Stimulated activated CD4-positive, alpha-beta T cell treated with anti-CD3 and anti-CD28 coated beads, Interleukin-1b, Interleukin-23, amount 100 ng/mL, for 1 hour (primary cell): ENCODE results near the gene PLIN4.
"Not testable (repeated sequence)": the region's sequence is repeated elsewhere in the genome, so short reads cannot be mapped to it uniquely, and the experiment has no call there.

Source experiments
- DNase-seq, 2 donors: peaks; one replicate each; pipeline ENCODE4 v3.0.0-alpha.2; 2020; ENCODE audit warnings: low read depth in 2 of 2

PLIN4 gene

GRCh38 chr19:4543842-4544647 is 25.8 kb upstream of the PLIN4 start:
- DNase-seq, result no peak

GRCh38 chr19:4542896-4543841 is 24.9 kb upstream of the PLIN4 start:
- DNase-seq, result no peak

DNA sequence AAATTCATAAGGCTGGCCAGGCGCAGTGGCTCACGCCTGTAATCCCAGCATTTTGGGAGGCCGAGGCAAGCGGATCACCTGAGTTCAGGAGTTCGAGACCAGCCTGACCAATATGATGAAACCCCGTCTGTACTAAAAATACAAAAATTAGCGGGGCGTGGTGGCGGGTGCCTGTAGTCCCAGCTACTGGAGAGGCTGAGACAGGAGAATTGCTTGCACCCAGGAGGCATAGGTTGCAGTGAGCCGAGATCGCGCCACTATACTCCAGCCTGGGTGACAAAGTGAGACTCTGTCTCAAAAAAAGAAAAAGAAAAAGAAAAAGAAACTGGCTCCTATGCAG is 23.5 kb upstream of the PLIN4 start:
- DNase-seq, result not testable (repeated sequence)

GRCh38 chr19:4541114-4541805 is 23.0 kb upstream of the PLIN4 start:
- no peak for DNase-seq

- DNase-seq, result no peak
These were observed 21.7 kb upstream of the PLIN4 start, which contains the start of gene LRG1 for GRCh38 chr19:4539693-4540581. TSS of gene LRG1 (minus strand) at chr19:4540036. CDS start at chr19:4540013, 23 bp downstream.

DNA sequence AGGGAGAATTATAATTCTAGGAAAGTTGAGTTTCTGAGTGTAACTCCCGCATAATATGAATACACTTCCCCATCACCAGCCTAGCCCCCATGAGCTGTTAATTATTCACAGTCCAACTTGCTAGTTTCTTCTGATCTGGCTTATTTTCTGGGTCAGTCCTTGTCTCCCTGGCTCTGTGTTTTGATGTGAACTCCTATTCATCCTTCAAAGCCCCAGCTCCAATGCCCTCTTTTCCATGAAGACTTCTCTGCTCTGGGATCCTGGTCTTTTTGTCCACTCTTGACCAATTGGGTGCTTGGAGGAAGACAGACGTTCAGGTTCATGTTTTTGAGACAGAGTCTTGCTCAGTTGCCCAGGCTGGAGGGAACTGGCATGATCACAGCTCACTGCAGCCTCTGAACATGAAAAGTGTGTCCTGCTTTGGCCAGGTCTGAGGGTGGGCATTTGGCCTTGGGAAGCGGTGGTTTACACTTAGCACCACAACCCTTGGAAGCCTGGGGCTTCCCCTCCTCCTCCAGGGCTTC is 20.9 kb upstream of the PLIN4 start:
- no peak for DNase-seq

- DNase-seq, result no peak
These were observed 20.3 kb upstream of the PLIN4 start for GRCh38 chr19:4538601-4538954.

DNA sequence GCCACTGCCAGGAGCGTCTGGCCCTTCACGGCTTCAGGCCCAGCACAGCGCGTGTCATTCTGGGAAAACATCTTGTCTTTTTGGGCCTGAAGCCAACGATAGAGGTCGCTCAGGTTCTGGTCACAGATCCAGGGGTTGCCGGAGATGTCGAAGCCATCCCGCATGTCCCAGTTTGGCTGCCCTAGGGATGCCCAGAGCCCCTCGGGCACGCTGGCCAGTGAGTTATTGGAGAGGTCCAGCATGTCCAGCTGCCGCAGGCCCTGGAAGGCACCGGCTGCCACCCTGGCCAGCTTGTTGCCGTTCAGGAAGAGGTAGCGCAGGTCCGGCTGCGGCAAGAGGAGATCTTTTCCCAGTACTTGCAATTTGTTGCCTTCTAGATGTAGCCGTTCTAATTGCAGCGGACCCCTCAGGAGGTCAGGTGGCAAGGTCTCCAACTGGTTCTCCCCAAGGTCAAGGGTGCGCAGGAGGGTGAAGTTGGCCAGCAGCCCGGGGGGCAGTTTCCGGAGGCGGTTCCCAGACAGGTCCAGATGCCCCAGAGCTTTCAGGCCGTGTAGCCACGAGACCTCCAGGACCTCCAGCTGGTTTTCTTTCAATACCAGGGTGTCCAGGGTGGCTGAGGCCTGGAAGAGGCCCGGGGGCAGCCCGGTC is 19.8 kb upstream of the PLIN4 start:
- no peak for DNase-seq

GRCh38 chr19:4536798-4537197 is 18.5 kb upstream of the PLIN4 start:
- DNase-seq, result no peak

DNA sequence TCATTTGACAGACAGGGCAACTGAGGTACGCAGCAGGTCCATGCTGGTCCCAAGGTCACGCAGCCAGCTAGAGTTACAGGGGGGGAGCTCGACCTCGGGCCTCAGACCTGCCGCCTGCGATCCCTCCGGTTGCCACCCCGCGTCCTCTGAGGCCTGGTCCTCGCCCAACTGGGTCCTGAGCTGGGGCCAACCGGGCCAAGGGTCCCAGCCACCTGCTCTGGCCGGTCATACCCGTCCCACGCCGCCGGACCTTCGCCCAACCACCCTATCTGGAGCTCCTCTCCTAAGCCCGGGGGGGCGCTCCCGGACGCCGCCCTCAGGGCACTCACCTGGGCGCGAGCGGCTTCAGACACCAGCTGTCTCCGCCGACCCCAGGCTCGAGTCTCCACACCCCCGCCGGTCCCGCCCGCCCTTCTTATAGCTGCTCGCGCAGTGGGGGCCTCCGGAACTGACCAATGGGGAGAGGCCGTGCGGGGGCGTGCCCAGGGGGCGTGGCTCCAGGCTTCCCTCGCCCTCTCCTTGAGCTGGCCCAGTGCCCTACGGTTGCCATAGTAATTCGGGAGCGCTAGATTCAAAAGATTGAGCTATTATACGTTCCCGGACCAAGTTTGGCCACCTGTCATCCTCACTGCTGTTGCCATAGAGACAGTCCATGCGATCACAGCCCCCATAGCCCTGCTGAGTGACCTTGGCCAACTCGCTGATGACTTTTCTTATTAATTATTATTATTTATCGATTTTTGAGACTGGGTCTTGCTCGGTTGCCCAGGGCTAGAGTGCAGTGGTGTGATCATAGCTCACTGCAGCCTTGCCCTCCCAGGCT is 16.8 kb upstream of the PLIN4 start, which contains the start of gene PLIN5:
TSS of gene PLIN5 (minus strand) at position 389 of the 823 bp plus-strand sequence. CDS start 1,150 bp downstream, outside the sequence.
- no peak for DNase-seq

- no peak for DNase-seq
These were observed 15.6 kb upstream of the PLIN4 start for GRCh38 chr19:4533835-4534424.

DNA sequence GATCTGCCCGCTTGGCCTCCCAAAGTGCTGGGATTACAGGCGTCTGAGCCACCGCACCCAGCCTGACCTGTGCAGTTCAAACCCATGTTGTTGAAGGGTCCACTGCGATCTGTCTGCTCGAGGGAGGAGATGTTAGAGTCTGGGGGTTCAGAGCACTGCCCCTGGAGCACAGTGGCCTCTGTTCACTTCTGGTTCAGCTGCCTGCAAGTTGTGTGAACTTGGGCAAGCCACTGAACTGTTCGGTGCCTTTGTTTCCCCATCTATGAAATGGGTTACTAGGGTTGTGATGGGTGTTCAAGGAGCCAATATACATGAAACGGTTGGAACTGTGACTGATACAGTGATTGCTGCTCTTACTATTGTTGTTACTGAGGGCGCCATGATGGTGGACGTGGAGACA is 15.0 kb upstream of the PLIN4 start:
- DNase-seq, result no peak

DNA sequence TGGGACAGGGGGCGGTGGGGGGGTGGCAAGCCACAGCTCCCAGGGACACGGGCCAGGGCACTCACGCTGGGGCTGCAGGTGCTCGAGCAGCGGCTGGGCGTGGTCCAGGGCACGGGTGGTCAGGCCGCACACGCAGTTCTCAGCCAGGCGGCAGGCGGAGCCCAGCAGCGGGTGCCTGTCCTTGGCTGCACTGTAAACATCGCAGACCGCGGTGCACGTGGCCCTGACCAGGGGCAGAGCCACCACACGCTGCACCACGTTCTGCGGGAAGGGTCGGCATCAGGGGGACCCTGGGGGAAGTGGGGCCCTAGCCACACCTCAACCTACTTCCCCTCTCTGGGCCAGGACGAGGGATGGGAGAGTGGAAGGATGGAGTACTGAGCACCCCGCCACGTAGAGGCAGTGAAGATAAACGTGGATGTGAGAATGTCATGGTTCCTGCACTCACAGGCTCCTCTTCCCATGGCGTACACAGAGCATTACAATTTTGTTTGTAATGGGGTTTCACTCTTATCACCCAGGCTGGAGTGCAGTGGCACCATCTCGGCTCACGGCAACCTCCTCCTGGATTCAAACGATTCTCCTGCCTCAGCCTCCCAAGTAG is 13.4 kb upstream of the PLIN4 start:
- no peak for DNase-seq

DNA sequence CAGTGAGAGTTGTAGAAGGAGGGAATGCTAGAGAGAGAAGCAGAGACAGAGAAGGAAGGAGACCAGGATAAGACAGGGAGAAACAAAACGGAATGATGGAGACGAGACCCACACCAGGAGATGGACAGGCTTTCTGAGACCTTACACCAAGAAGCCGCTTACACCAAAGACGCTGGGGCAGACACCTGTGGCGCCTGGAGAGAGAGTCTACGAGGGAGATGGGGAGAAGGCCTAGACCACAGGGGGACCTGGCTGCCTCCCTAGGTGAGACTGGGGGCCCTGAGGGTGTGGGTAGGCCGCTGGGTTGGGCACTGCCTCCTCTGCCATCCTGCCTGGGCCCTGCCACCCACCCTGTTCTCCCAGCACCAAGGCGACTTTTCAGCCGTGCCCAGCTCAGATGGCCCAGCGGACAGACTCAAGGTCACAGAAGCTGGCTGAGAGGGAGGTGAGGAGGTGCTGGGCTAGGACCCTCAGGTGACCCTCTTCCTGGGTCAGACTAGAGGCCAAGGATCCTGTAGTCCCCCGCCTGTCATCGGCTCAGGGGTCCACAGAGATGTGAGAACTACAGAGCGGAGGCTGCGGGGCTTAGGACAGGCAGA is 11.7 kb upstream of the PLIN4 start:
- DNase-seq, result no peak

GRCh38 chr19:4528843-4529242 is 10.6 kb upstream of the PLIN4 start:
- DNase-seq, result no peak

- not testable (repeated sequence) for DNase-seq
These were observed 9.1 kb upstream of the PLIN4 start for GRCh38 chr19:4527377-4527776.

- DNase-seq, result no peak
These were observed 7.3 kb upstream of the PLIN4 start for GRCh38 chr19:4525563-4526002.
